ENCODE measurements around the gene ANKFN1.

The ANKFN1 gene

GRCh38 chr17:56291226-56291805, 138.0 kb downstream of the ANKFN1 start:
- no peak for DNase-seq

- no peak for DNase-seq
Observed at GRCh38 chr17:56292010-56292409, 138.7 kb downstream of the ANKFN1 start.

- DNase-seq, result no peak
Observed at GRCh38 chr17:56292578-56292977, 139.3 kb downstream of the ANKFN1 start.

- DNase-seq, result peak; percentile 55
Observed at GRCh38 chr17:56297184-56297583, 143.9 kb downstream of the ANKFN1 start.

- DNase-seq, result no peak
Observed at GRCh38 chr17:56298846-56299245, 145.6 kb downstream of the ANKFN1 start.

- DNase-seq, result no peak
Observed at GRCh38 chr17:56300144-56300543, 146.9 kb downstream of the ANKFN1 start.

- no peak for DNase-seq
Observed at GRCh38 chr17:56305007-56305406, 151.7 kb downstream of the ANKFN1 start.

GRCh38 chr17:56309897-56310296, 156.6 kb downstream of the ANKFN1 start:
- no peak for DNase-seq

GRCh38 chr17:56310782-56311181, 157.5 kb downstream of the ANKFN1 start:
- DNase-seq, result no peak

GRCh38 chr17:56313201-56313600, 159.9 kb downstream of the ANKFN1 start:
- DNase-seq, result no peak

GRCh38 chr17:56314026-56314425, 160.8 kb downstream of the ANKFN1 start:
- no peak for DNase-seq

- no peak for DNase-seq
Observed at GRCh38 chr17:56314984-56315602, 161.8 kb downstream of the ANKFN1 start.

- DNase-seq, result no peak
Observed at GRCh38 chr17:56316604-56317003, 163.3 kb downstream of the ANKFN1 start.

- DNase-seq, result no peak
Observed at GRCh38 chr17:56317351-56318208, 164.3 kb downstream of the ANKFN1 start.

GRCh38 chr17:56319531-56319930, 166.3 kb downstream of the ANKFN1 start:
- peak; percentile 49 for DNase-seq

GRCh38 chr17:56320443-56320842, 167.2 kb downstream of the ANKFN1 start:
- DNase-seq, result no peak

GRCh38 chr17:56322991-56323390, 169.7 kb downstream of the ANKFN1 start:
- no peak for DNase-seq

- no peak for DNase-seq
Observed at GRCh38 chr17:56324676-56325075, 171.4 kb downstream of the ANKFN1 start.

GRCh38 chr17:56325313-56326000, 172.2 kb downstream of the ANKFN1 start:
- DNase-seq, result no peak

- no peak for DNase-seq
Observed at GRCh38 chr17:56326001-56326359, 172.7 kb downstream of the ANKFN1 start.

GRCh38 chr17:56347639-56348038, 194.4 kb downstream of the ANKFN1 start:
- no peak for DNase-seq

- DNase-seq, result no peak
Observed at GRCh38 chr17:56350592-56350991, 197.3 kb downstream of the ANKFN1 start.

GRCh38 chr17:56351675-56352074, 198.4 kb downstream of the ANKFN1 start:
- no peak for DNase-seq

GRCh38 chr17:56358651-56359050, 205.4 kb downstream of the ANKFN1 start:
- no peak for DNase-seq

Data from activated CD4-positive, alpha-beta T cell treated with anti-CD3 and anti-CD28 coated beads, Interleukin-2, Interleukin-6, amounts not matched to agents 100 ng/mL and 50 ng/mL, durations not matched to agents 16 hours and 8 hours (primary cell).